ENCODE data around the gene GBF1. TPM values are rescaled to one million over a fixed set of nuclear protein-coding genes. Genes with fewer than 3 reads are reported as not detected.

Gene GBF1
- total and polyA plus RNA-seq, 2 of the 13 experiments (the other 11 are each of a cell fraction or from before 2014, with no cell fraction given) = 17.1 to 21.9 TPM

- intact Hi-C loops (cut with micrococcal nuclease; ENCODE audit: unreplicated experiment) = no loop called here
- ChIA-PET CTCF (ENCODE audit: low intra/inter-chr PET ratio, low total read pairs) (no interaction called here), POLR2A (no interaction called here)
- TF ChIP-seq ELK4 (CRISPR knock-in tag; IDR thresholded peaks at IDR 0.05; ENCODE audit: borderline replicate concordance) (no peak), NKX3-1 (CRISPR knock-in tag; IDR thresholded peaks at IDR 0.05) (no peak), ZBTB7B (CRISPR knock-in tag; IDR thresholded peaks at IDR 0.05) (no peak), EEA1 (CRISPR knock-in tag; IDR thresholded peaks at IDR 0.05; ENCODE audit: borderline replicate concordance) (no peak), ZNF234 (CRISPR knock-in tag; conservative IDR thresholded peaks at IDR 0.05) (no peak), ZBTB2 (CRISPR knock-in tag; IDR thresholded peaks at IDR 0.05; ENCODE audit: low read depth) (no peak), ZNF160 (CRISPR knock-in tag; IDR thresholded peaks at IDR 0.05) (no peak), NFE2 (CRISPR knock-in tag; IDR thresholded peaks at IDR 0.05) (no peak), NFKB2 (CRISPR knock-in tag; IDR thresholded peaks at IDR 0.05; ENCODE audit: borderline replicate concordance) (no peak), AHR (CRISPR knock-in tag; IDR thresholded peaks at IDR 0.05) (no peak), NPAS2 (CRISPR knock-in tag; IDR thresholded peaks at IDR 0.05; ENCODE audit: borderline replicate concordance) (no peak), ARHGAP35 (CRISPR knock-in tag; IDR thresholded peaks at IDR 0.05; ENCODE audit: borderline replicate concordance) (no peak), RERE (CRISPR knock-in tag; IDR thresholded peaks at IDR 0.05; ENCODE audit: low read depth) (no peak)
- no peak for FAIRE-seq
- H3K4me3 ChIP-seq (replicated peaks in 1 of 3; ENCODE audit: insufficient read depth in 1 of 3, low read depth in 2 of 3, low read length in 3 of 3) = no peak overlapping the region
- no peaks in the 10 kb centered on the region for H3K9me3 ChIP-seq (ENCODE audit: low read length)
- H3K79me2 ChIP-seq (ENCODE audit: insufficient read depth, low read length) = peaks cover 1% of the 10 kb centered on the region
- BruUV-seq (replicated peaks) = no TSS peak
- ATAC-seq = no peak
- H3K36me3 ChIP-seq (replicated peaks in 1 of 2; ENCODE audit: control insufficient read depth in 1 of 2, insufficient read depth in 2 of 2, low read length in 2 of 2) = peaks cover 1 to 14% of the 10 kb centered on the region in 2 experiments; a peak in 3 of 5 replicates
- H3K27ac ChIP-seq (ENCODE audit: extremely low read length, insufficient read depth, low read length) = no peak overlapping the region
- in situ Hi-C loops (cut with HindIII; ENCODE audit: extremely low pct_ligation_motif_present, low pct_unique_long_range_greater_than_20kb) = no loop called here
- no peaks in the 10 kb centered on the region; a peak in 1 of 5 replicates for H3K27me3 ChIP-seq (ENCODE audit: control insufficient read depth in 1 of 2, insufficient read depth in 2 of 2, low read length in 2 of 2)
- WGBS (ENCODE audit: low lambda C conversion rate) = 91% methylated on average over 7 of the region's 7 CpGs
- no peak overlapping the region for H2AFZ ChIP-seq (ENCODE audit: low read length)
- no peak overlapping the region for H3K9ac ChIP-seq (ENCODE audit: insufficient read depth, low read depth, low read length)
- H3K4me1 ChIP-seq (ENCODE audit: insufficient read depth, low read length) = peaks cover 25% of the 10 kb centered on the region
- no peak for DNase-seq (ENCODE audit: low spot score)
- no peak overlapping the region for H3K4me2 ChIP-seq (ENCODE audit: low read depth, low read length)
- no peaks in the 10 kb centered on the region for H4K20me1 ChIP-seq (ENCODE audit: insufficient read depth, low read length)
Observed at GRCh38 chr10:102426803-102427287, 181.5 kb downstream of the GBF1 start.
